DOHH2 (cell line): ENCODE results near the gene ODAD4.

Source experiments
- H3F3A ChIP-seq: fragments of 200-600 bp; sonication (generic), shearing (Covaris generic); 2 replicates; pipeline ENCODE4 v1.6.0; 2016; ENCODE audit warnings: antibody characterized with exemption, mild to moderate bottlenecking; ENCODE audit not compliant: control insufficient read depth, insufficient read depth
- H3K27ac ChIP-seq: fragments of 200-600 bp; sonication (generic); 2 replicates; pipeline ENCODE4 v1.5.1; 2014; ENCODE audit warnings: low read depth, mild to moderate bottlenecking, low read length, moderate library complexity
- H3K27me3 ChIP-seq: fragments of 200-600 bp; sonication (generic); 2 replicates; pipeline ENCODE4 v1.6.1; 2014; ENCODE audit warnings: mild to moderate bottlenecking, low read length, mixed read lengths; ENCODE audit not compliant: control insufficient read depth
- H3K36me3 ChIP-seq: fragments of 200-600 bp; sonication (generic); 2 replicates; pipeline ENCODE4 v1.6.1; 2014; ENCODE audit warnings: mild to moderate bottlenecking, low read length, moderate library complexity, mixed read lengths; ENCODE audit not compliant: control insufficient read depth
- H3K4me1 ChIP-seq: fragments of 200-600 bp; sonication (generic); 2 replicates; pipeline ENCODE4 v1.6.1; 2014; ENCODE audit warnings: mild to moderate bottlenecking, low read length, mixed read lengths; ENCODE audit not compliant: control insufficient read depth
- H3K4me2 ChIP-seq: fragments of 200-600 bp; sonication (generic); 2 replicates; pipeline ENCODE4 v1.6.0; 2014; ENCODE audit warnings: mild to moderate bottlenecking, low read length, moderate library complexity
- H3K4me3 ChIP-seq: fragments of 200-600 bp; sonication (generic); 2 replicates; pipeline ENCODE4 v1.5.1; 2014; ENCODE audit warnings: mild to moderate bottlenecking, low read length, mixed read lengths
- H3K79me2 ChIP-seq: fragments of 200-600 bp; sonication (generic); 2 replicates; pipeline ENCODE4 v1.6.1; 2014; ENCODE audit warnings: mild to moderate bottlenecking, low read length, mixed read lengths; ENCODE audit not compliant: control insufficient read depth
- H3K9me2 ChIP-seq: fragments of 200-600 bp; sonication (generic); replicated peaks from 2 replicates; pipeline ENCODE4 v1.6.1; 2014; ENCODE audit warnings: mild to moderate bottlenecking, low read length, mixed read lengths; ENCODE audit not compliant: control insufficient read depth
- H3K9me3 ChIP-seq: fragments of 200-600 bp; sonication (generic); 2 replicates; pipeline ENCODE4 v1.6.1; 2014; ENCODE audit warnings: antibody characterized with exemption, low read length, mixed read lengths; ENCODE audit not compliant: control insufficient read depth, insufficient read depth
- H4K20me1 ChIP-seq: fragments of 200-600 bp; sonication (generic); 2 replicates; pipeline ENCODE4 v1.6.0; 2014; ENCODE audit warnings: low read depth, mild to moderate bottlenecking, antibody characterized with exemption, low read length, moderate library complexity; ENCODE audit not compliant: control insufficient read depth, insufficient read depth
- EZH2phosphoT487 ChIP-seq: fragments of 200-600 bp; sonication (generic); IDR thresholded peaks from 2 replicates; pipeline ENCODE4 v1.6.1; 2017; ENCODE audit warnings: borderline replicate concordance, mild to moderate bottlenecking, antibody characterized with exemption, low read length, moderate library complexity, mixed read lengths
- TF ChIP-seq, protein P1 (sequence below): fragments of 200-600 bp; sonication (generic); IDR thresholded peaks from one replicate; pipeline ENCODE4 v1.5.1; 2014; ENCODE audit warnings: antibody characterized with exemption, mild to moderate bottlenecking, low read depth, low read length; ENCODE audit not compliant: poor library complexity, severe bottlenecking

The ODAD4 gene

DNA sequence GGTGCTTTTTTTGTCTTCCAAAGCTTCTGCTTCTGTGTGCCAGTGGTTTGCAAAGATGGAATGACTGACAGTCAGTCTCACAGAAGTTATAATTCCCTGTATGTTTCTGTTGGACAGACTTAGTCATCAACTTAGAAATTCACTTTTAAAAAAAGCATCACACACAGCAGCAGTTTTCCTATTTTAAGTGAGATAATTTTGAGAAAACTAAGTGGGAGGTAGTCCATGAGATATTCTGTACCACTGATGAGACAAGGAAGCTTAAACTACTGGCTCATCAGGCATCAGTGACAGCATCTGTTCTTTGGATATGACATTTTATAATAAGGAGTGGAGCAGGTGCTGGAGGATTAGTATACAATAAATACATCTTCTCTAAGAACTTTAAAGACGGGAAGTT, 56.2 kb downstream of the ODAD4 start:
- Histone ChIP-seq H3F3A (0 out of 2 replicates have a peak, but pooled peaks cover 5% of the 10 kb centered on the region), H3K79me2 (no peaks in the 10 kb centered on the region; the same call in 1 of the 2 replicates), H3K36me3 (peaks cover 91% of the 10 kb centered on the region), H3K27me3 (no peaks in the 10 kb centered on the region), H3K4me2 (no peak overlapping the region), H3K4me3 (no peak overlapping the region), H3K9me3 (no peaks in the 10 kb centered on the region), H3K27ac (no peak overlapping the region), H4K20me1 (no peaks in the 10 kb centered on the region), H3K9me2 (no peaks in the 10 kb centered on the region), H3K4me1 (peaks cover 29% of the 10 kb centered on the region)
- TF ChIP-seq EZH2phosphoT487: no peak
- TF ChIP-seq, protein P1, sequence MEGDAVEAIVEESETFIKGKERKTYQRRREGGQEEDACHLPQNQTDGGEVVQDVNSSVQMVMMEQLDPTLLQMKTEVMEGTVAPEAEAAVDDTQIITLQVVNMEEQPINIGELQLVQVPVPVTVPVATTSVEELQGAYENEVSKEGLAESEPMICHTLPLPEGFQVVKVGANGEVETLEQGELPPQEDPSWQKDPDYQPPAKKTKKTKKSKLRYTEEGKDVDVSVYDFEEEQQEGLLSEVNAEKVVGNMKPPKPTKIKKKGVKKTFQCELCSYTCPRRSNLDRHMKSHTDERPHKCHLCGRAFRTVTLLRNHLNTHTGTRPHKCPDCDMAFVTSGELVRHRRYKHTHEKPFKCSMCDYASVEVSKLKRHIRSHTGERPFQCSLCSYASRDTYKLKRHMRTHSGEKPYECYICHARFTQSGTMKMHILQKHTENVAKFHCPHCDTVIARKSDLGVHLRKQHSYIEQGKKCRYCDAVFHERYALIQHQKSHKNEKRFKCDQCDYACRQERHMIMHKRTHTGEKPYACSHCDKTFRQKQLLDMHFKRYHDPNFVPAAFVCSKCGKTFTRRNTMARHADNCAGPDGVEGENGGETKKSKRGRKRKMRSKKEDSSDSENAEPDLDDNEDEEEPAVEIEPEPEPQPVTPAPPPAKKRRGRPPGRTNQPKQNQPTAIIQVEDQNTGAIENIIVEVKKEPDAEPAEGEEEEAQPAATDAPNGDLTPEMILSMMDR: no peak

DNA sequence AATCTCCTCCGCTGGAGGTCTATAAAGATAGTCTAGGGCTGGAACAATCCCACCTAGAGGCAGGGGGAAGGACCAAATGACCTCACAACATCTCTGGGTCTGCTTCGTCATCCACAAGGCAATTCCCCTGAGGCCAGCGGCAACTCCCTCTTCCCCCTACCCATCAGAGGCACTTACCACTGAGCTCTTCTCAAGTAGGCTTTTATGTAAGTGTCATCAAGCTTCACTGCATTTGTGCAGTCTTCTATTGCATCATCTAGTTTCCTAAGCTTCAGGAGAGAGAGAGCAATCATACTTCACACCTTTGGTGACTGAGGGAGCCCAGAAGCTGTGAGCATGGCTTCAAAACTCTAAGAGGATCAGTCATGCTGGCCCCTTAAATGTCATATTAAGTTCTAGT, 57.2 kb downstream of the ODAD4 start:
- Histone ChIP-seq H3K79me2 (no peaks in the 10 kb centered on the region; the same call in 1 of the 2 replicates), H3K9me2 (no peaks in the 10 kb centered on the region), H3K4me2 (no peak overlapping the region), H3K27me3 (no peaks in the 10 kb centered on the region), H3F3A (0 out of 2 replicates have a peak, but pooled peaks cover 5% of the 10 kb centered on the region), H3K4me1 (peaks cover 29% of the 10 kb centered on the region), H4K20me1 (no peaks in the 10 kb centered on the region), H3K9me3 (no peaks in the 10 kb centered on the region), H3K27ac (no peak overlapping the region), H3K36me3 (peaks cover 91% of the 10 kb centered on the region), H3K4me3 (no peak overlapping the region)
- no peak for TF ChIP-seq EZH2phosphoT487
- TF ChIP-seq, protein P1: no peak

DNA sequence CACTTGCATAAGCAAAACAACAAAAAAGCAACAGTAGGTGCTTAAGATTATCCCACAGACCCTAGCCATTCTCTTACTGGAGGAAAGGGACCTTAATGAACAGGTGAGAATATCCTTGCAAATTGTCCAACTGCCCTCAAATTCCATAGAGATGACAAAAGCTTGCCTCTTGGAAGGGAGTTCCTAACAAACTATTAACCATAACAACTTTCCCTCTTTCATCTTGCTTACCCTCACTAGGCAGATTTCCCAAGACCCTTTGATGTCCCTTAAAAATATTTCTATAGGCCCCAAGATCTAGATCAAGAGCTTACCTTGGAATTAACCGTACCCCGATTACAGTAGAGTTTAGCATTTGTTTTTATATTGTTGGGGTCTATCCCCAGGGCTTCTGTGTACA, 58.0 kb downstream of the ODAD4 start:
- H3K27ac ChIP-seq: no peak overlapping the region
- peaks cover 92% of the 10 kb centered on the region for H3K36me3 ChIP-seq
- H3K79me2 ChIP-seq: no peaks in the 10 kb centered on the region; the same call in 1 of the 2 replicates
- H3K4me2 ChIP-seq: no peak overlapping the region
- H3K27me3 ChIP-seq: no peaks in the 10 kb centered on the region
- H4K20me1 ChIP-seq: no peaks in the 10 kb centered on the region
- peaks cover 27% of the 10 kb centered on the region for H3K4me1 ChIP-seq
- TF ChIP-seq EZH2phosphoT487: no peak
- TF ChIP-seq, protein P1: no peak
- no peaks in the 10 kb centered on the region for H3K9me3 ChIP-seq
- no peak overlapping the region for H3K4me3 ChIP-seq
- H3K9me2 ChIP-seq: no peaks in the 10 kb centered on the region
- H3F3A ChIP-seq: 0 out of 2 replicates have a peak, but pooled peaks cover 5% of the 10 kb centered on the region
